Osteoblast (primary cell): ENCODE results near the gene ADIPOR2. TPM values are rescaled to one million over a fixed set of nuclear protein-coding genes. Genes with fewer than 3 reads are reported as not detected.

ENCODE experiments used
- DNase-seq: peaks from one replicate; pipeline ENCODE4 v3.0.0; 2011; ENCODE audit warnings: low spot score, mixed read lengths; ENCODE audit not compliant: insufficient read length; ENCODE audit errors: missing footprints
- H2AFZ ChIP-seq: 2 replicates; pipeline ENCODE4 v1.6.0; 2011; ENCODE audit warnings: mild to moderate bottlenecking, low read length
- H3K27ac ChIP-seq: 2 replicates; pipeline ENCODE4 v1.5.1; 2011; ENCODE audit warnings: mild to moderate bottlenecking, low read depth, low read length, moderate library complexity
- H3K27me3 ChIP-seq: 2 replicates; pipeline ENCODE4 v1.6.0; 2012; ENCODE audit warnings: mild to moderate bottlenecking, control low read depth, inconsistent platforms, low read length, moderate library complexity; ENCODE audit not compliant: insufficient read depth
- H3K36me3 ChIP-seq: 2 replicates; pipeline ENCODE4 v1.5.1; 2011; ENCODE audit warnings: mild to moderate bottlenecking, low read length, control low read depth, moderate library complexity; ENCODE audit not compliant: insufficient read depth
- H3K4me1 ChIP-seq: 2 replicates; pipeline ENCODE4 v1.5.1; 2011; ENCODE audit warnings: mild to moderate bottlenecking, low read length, control low read depth, moderate library complexity; ENCODE audit not compliant: insufficient read depth
- H3K4me2 ChIP-seq: 2 replicates; pipeline ENCODE4 v1.6.0; 2011; ENCODE audit warnings: mild to moderate bottlenecking, low read length; ENCODE audit not compliant: insufficient read depth
- H3K4me3 ChIP-seq: fragments of 200-600 bp; sonication (generic); 3 replicates; pipeline ENCODE4 v1.5.1; 2012; ENCODE audit warnings: mild to moderate bottlenecking, low read length, inconsistent platforms; ENCODE audit not compliant: insufficient read depth
- H3K79me2 ChIP-seq: 2 replicates; pipeline ENCODE4 v1.6.0; 2012; ENCODE audit warnings: mild to moderate bottlenecking, low read length, control low read depth, inconsistent platforms; ENCODE audit not compliant: insufficient read depth
- H3K9me3 ChIP-seq: 2 replicates; pipeline ENCODE4 v1.5.1; 2011; ENCODE audit warnings: low read depth, low read length, control low read depth
- H4K20me1 ChIP-seq: 2 replicates; pipeline ENCODE4 v1.6.0; 2012; ENCODE audit warnings: mild to moderate bottlenecking, low read length, control low read depth; ENCODE audit not compliant: insufficient read depth
- CTCF ChIP-seq: IDR thresholded peaks from 2 replicates; pipeline ENCODE4 v1.5.1; 2011; ENCODE audit warnings: mild to moderate bottlenecking, low read depth, low read length, moderate library complexity; ENCODE audit errors: extremely low read depth
- total RNA-seq: library from RNA; depleted of rRNA; stranded (reverse); fragments of >200 nt; gene quantifications from 2 replicates; pipeline ENCODE4 v1.2.3, GENCODE V29; 2012

Gene ADIPOR2
- total RNA-seq, 1 donor: 32.2 TPM

GRCh38 chr12:1750300-1750699, 59.4 kb downstream of the ADIPOR2 start:
- no peak overlapping the region for H3K27ac ChIP-seq
- peaks cover 40% of the 10 kb centered on the region for H3K79me2 ChIP-seq
- peaks cover 5% of the 10 kb centered on the region for H3K36me3 ChIP-seq
- H3K4me2 ChIP-seq: no peak overlapping the region
- no peak for TF ChIP-seq CTCF
- peaks cover 10% of the 10 kb centered on the region for H4K20me1 ChIP-seq
- H3K4me1 ChIP-seq: no peaks in the 10 kb centered on the region
- no peaks in the 10 kb centered on the region for H3K9me3 ChIP-seq
- no peak overlapping the region for H3K4me3 ChIP-seq
- H2AFZ ChIP-seq: no peak overlapping the region
- no peak for DNase-seq
- no peaks in the 10 kb centered on the region for H3K27me3 ChIP-seq

GRCh38 chr12:1758376-1758775, 67.5 kb downstream of the ADIPOR2 start:
- H3K4me2 ChIP-seq: no peak overlapping the region
- H3K4me1 ChIP-seq: no peaks in the 10 kb centered on the region
- no peak for DNase-seq
- H3K9me3 ChIP-seq: no peaks in the 10 kb centered on the region
- no peak overlapping the region for H2AFZ ChIP-seq
- no peak for TF ChIP-seq CTCF
- no peaks in the 10 kb centered on the region for H3K36me3 ChIP-seq
- no peak overlapping the region for H3K4me3 ChIP-seq
- no peaks in the 10 kb centered on the region for H3K27me3 ChIP-seq
- H4K20me1 ChIP-seq: peaks cover 3% of the 10 kb centered on the region
- H3K27ac ChIP-seq: no peak overlapping the region
- peaks cover 18% of the 10 kb centered on the region for H3K79me2 ChIP-seq

GRCh38 chr12:1758887-1759286, 68.0 kb downstream of the ADIPOR2 start:
- Histone ChIP-seq H3K9me3 (no peaks in the 10 kb centered on the region), H3K4me2 (no peak overlapping the region), H3K4me3 (no peak overlapping the region), H3K79me2 (peaks cover 18% of the 10 kb centered on the region), H2AFZ (no peak overlapping the region), H4K20me1 (peaks cover 3% of the 10 kb centered on the region), H3K4me1 (no peaks in the 10 kb centered on the region), H3K27ac (no peak overlapping the region), H3K27me3 (no peaks in the 10 kb centered on the region), H3K36me3 (no peaks in the 10 kb centered on the region)
- no peak for TF ChIP-seq CTCF
- no peak for DNase-seq

- H3K4me2 ChIP-seq: no peak overlapping the region
- no peaks in the 10 kb centered on the region for H3K36me3 ChIP-seq
- H3K4me1 ChIP-seq: no peaks in the 10 kb centered on the region
- no peak overlapping the region for H2AFZ ChIP-seq
- no peaks in the 10 kb centered on the region for H3K9me3 ChIP-seq
- no peak overlapping the region for H3K4me3 ChIP-seq
- peaks cover 21% of the 10 kb centered on the region for H3K79me2 ChIP-seq
- H3K27ac ChIP-seq: no peak overlapping the region
- no peaks in the 10 kb centered on the region for H3K27me3 ChIP-seq
- DNase-seq: no peak
- no peak for TF ChIP-seq CTCF
- peaks cover 3% of the 10 kb centered on the region for H4K20me1 ChIP-seq
Observed at GRCh38 chr12:1760566-1761382, 69.9 kb downstream of the ADIPOR2 start.
